Caco-2 (cell line): ENCODE results near the gene DIP2A. TPM values are rescaled to one million over a fixed set of nuclear protein-coding genes. Genes with fewer than 3 reads are reported as not detected.

Experiments
- BruUV-seq: library from RNA; stranded (reverse); fragments of 400-500 nt; replicated peaks from 2 replicates; lab custom pipeline; 2021; lab: Mats Ljungman, UMichigan
- CTCF ChIA-PET: fragments of 300-600 bp; sonication (Branson Sonifier 250); formaldehyde crosslinking; loops from one replicate; lab custom pipeline; 2022; ENCODE audit warnings: antibody characterized with exemption; lab: Charles Lee
- POLR2A ChIA-PET: fragments of 300-600 bp; sonication (Branson Sonifier 250); formaldehyde crosslinking; loops from one replicate; lab custom pipeline; 2022; ENCODE audit warnings: antibody characterized with exemption; lab: Charles Lee
- DNase-seq, 2 experiments: peaks; one replicate each; pipeline versions ENCODE4 v3.0.0 to v3.0.0-alpha.2; 2020 to 2022
- H3K27me3 ChIP-seq: replicated peaks from 2 replicates; pipeline ENCODE4 v1.6.0; 2011; ENCODE audit warnings: low read length; ENCODE audit not compliant: control insufficient read depth, insufficient read depth
- H3K36me3 ChIP-seq: 2 replicates; pipeline ENCODE4 v1.5.1; 2011; ENCODE audit warnings: low read length; ENCODE audit not compliant: control insufficient read depth, insufficient read depth
- H3K4me1 ChIP-seq: fragments of 250-450 bp; sonication (Bioruptor Pico); 2 replicates; pipeline ENCODE4 v1.5.1; 2020; ENCODE audit warnings: mild to moderate bottlenecking
- H3K4me3 ChIP-seq: 2 replicates; pipeline ENCODE4 v1.5.1; 2011; ENCODE audit warnings: low read depth, mild to moderate bottlenecking, control low read depth, low read length
- H3K9me3 ChIP-seq: fragments of 250-450 bp; sonication (Bioruptor Pico); 2 replicates; pipeline ENCODE4 v1.5.1; 2020; ENCODE audit warnings: mild to moderate bottlenecking, moderate library complexity
- H3K27ac Mint-ChIP-seq: one replicate; pipeline ENCODE4 v1.8.0; 2022; ENCODE audit warnings: mixed read lengths; ENCODE audit not compliant: unreplicated experiment
- H3K27me3 Mint-ChIP-seq: one replicate; pipeline ENCODE4 v1.8.0; 2022; ENCODE audit warnings: mixed read lengths; ENCODE audit not compliant: insufficient read depth, unreplicated experiment
- H3K36me3 Mint-ChIP-seq: one replicate; pipeline ENCODE4 v1.8.0; 2022; ENCODE audit warnings: mild to moderate bottlenecking, mixed read lengths; ENCODE audit not compliant: insufficient read depth, unreplicated experiment
- H3K4me1 Mint-ChIP-seq: one replicate; pipeline ENCODE4 v1.8.0; 2022; ENCODE audit warnings: low read depth, mixed read lengths; ENCODE audit not compliant: unreplicated experiment
- H3K4me3 Mint-ChIP-seq: one replicate; pipeline ENCODE4 v1.8.0; 2022; ENCODE audit warnings: mild to moderate bottlenecking, moderate library complexity, mixed read lengths; ENCODE audit not compliant: unreplicated experiment
- H3K9me3 Mint-ChIP-seq: one replicate; pipeline ENCODE4 v1.8.0; 2022; ENCODE audit warnings: mixed read lengths; ENCODE audit not compliant: unreplicated experiment
- CTCF ChIP-seq, 2 experiments: fragments of 200-600 bp in 1 of 2; IDR thresholded peaks; 1 replicate in 1 of 2; 2 replicates in 1 of 2; pipeline versions ENCODE4 v1.5.1 to v1.8.0; 2011 to 2022; ENCODE audit warnings: antibody characterized with exemption in 1 of 2, control low read depth in 1 of 2, inconsistent platforms in 1 of 2, low read depth in 1 of 2, low read length in 1 of 2, mild to moderate bottlenecking in 1 of 2, moderate library complexity in 1 of 2; ENCODE audit not compliant: insufficient read depth in 1 of 2, severe bottlenecking in 1 of 2, unreplicated experiment in 1 of 2
- intact Hi-C: fragments of 100-400 bp; cut with micrococcal nuclease; formaldehyde crosslinking; loops from one replicate; pipeline ENCODE4 v1.10.0; 2022; ENCODE audit not compliant: unreplicated experiment
- total RNA-seq: library from RNA; stranded (reverse); gene quantifications from 2 replicates; pipeline ENCODE4 v1.2.3, GENCODE V29; 2022

Gene DIP2A
- total RNA-seq, 1 experiment from 2014 or later, result 44.6 TPM

DNA sequence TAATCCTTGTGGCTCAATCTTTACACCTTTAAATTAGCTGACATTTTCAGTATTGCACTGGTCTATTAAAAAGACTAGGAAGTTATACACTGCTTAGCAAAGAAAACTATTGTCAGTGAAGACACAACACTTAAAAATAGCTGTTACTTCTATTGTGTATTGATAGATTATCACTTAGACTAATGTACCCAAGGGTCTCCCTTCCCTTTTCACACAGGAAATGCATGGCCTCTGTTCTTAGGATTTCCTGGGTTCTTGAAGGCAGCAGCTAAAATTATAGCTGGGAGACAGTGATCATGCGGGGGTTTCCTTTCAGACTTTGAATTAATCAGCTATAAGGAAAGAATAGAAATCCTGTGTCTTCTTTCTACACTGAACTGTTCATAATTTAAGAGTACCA lies 12.8 kb downstream of the DIP2A start:
- Histone ChIP-seq H3K4me3 (no peak overlapping the region), H3K4me1 (no peaks in the 10 kb centered on the region), H3K36me3 (no peaks in the 10 kb centered on the region), H3K27me3 (no peaks in the 10 kb centered on the region), H3K9me3 (no peaks in the 10 kb centered on the region)
- Mint-ChIP-seq H3K4me1 (peaks cover 5% of the 10 kb centered on the region), H3K27ac (no peak overlapping the region), H3K4me3 (no peak overlapping the region), H3K27me3 (no peaks in the 10 kb centered on the region), H3K36me3 (peaks cover 50% of the 10 kb centered on the region), H3K9me3 (no peaks in the 10 kb centered on the region)
- no TSS peak for BruUV-seq
- intact Hi-C loops, result no loop called here
- TF ChIP-seq CTCF (IDR thresholded peaks at IDR 0.05; ENCODE audit: insufficient read depth in 1 of 2, low read depth in 1 of 2, low read length in 1 of 2, severe bottlenecking in 1 of 2, unreplicated experiment in 1 of 2), result no peak
- ChIA-PET CTCF (no interaction called here), POLR2A (no interaction called here)
- no peak for DNase-seq

GRCh38 chr21:46472246-46472645 lies 13.6 kb downstream of the DIP2A start:
- POLR2A ChIA-PET, result no interaction called here

GRCh38 chr21:46474382-46474781 lies 15.7 kb downstream of the DIP2A start:
- POLR2A ChIA-PET, result no interaction called here

More at GRCh38 chr21:46472246-46472645, 13.6 kb downstream of the DIP2A start:
- Mint-ChIP-seq H3K4me3 (no peak overlapping the region), H3K36me3 (peaks cover 43% of the 10 kb centered on the region), H3K9me3 (no peaks in the 10 kb centered on the region), H3K4me1 (peaks cover 6% of the 10 kb centered on the region), H3K27ac (no peak overlapping the region), H3K27me3 (no peaks in the 10 kb centered on the region)
- no peaks in the 10 kb centered on the region for H3K27me3 ChIP-seq
- no peaks in the 10 kb centered on the region for H3K9me3 ChIP-seq
- H3K4me3 ChIP-seq, result no peak overlapping the region
- intact Hi-C loops, result no loop called here
- CTCF ChIA-PET, result no interaction called here
- H3K4me1 ChIP-seq, result no peaks in the 10 kb centered on the region
- TF ChIP-seq CTCF (IDR thresholded peaks at IDR 0.05; ENCODE audit: insufficient read depth in 1 of 2, low read depth in 1 of 2, low read length in 1 of 2, severe bottlenecking in 1 of 2, unreplicated experiment in 1 of 2), result no peak
- H3K36me3 ChIP-seq, result no peaks in the 10 kb centered on the region
- no peak for DNase-seq
- no TSS peak for BruUV-seq

More at GRCh38 chr21:46474382-46474781, 15.7 kb downstream of the DIP2A start:
- H3K36me3 Mint-ChIP-seq, result peaks cover 32% of the 10 kb centered on the region
- H3K4me3 ChIP-seq, result no peak overlapping the region
- BruUV-seq, result no TSS peak
- no peak overlapping the region for H3K27ac Mint-ChIP-seq
- CTCF ChIA-PET, result no interaction called here
- no peaks in the 10 kb centered on the region for H3K9me3 Mint-ChIP-seq
- no peaks in the 10 kb centered on the region for H3K4me1 ChIP-seq
- H3K4me1 Mint-ChIP-seq, result peaks cover 6% of the 10 kb centered on the region
- no peaks in the 10 kb centered on the region for H3K36me3 ChIP-seq
- no peaks in the 10 kb centered on the region for H3K27me3 Mint-ChIP-seq
- H3K27me3 ChIP-seq, result no peaks in the 10 kb centered on the region
- no peaks in the 10 kb centered on the region for H3K9me3 ChIP-seq
- no peak overlapping the region for H3K4me3 Mint-ChIP-seq
- intact Hi-C loops, result no loop called here
- DNase-seq, result no peak
- TF ChIP-seq CTCF (IDR thresholded peaks at IDR 0.05; ENCODE audit: insufficient read depth in 1 of 2, low read depth in 1 of 2, low read length in 1 of 2, severe bottlenecking in 1 of 2, unreplicated experiment in 1 of 2), result no peak
